ENCODE measurements around the gene EFCAB13. TPM values are rescaled to one million over a fixed set of nuclear protein-coding genes. Genes with fewer than 3 reads are reported as not detected.
A peak's percentile ranks its signal among the peaks of the same experiment; 100 is the strongest.

The EFCAB13 gene
- total RNA-seq, 1 donor from 2014 or later = 3.0 TPM

- ATAC-seq (ENCODE audit: poor library complexity) = no peak
- intact Hi-C loops (cut with DNase I) = no loop called here
- DNase-seq = no peak
Observed at GRCh38 chr17:47289302-47289701, 34.5 kb upstream of the EFCAB13 start.

- intact Hi-C loops (cut with DNase I) = no loop called here
- ATAC-seq (ENCODE audit: poor library complexity) (no peak), DNase-seq (no peak)
Observed at GRCh38 chr17:47290870-47291241, 32.9 kb upstream of the EFCAB13 start.

DNA sequence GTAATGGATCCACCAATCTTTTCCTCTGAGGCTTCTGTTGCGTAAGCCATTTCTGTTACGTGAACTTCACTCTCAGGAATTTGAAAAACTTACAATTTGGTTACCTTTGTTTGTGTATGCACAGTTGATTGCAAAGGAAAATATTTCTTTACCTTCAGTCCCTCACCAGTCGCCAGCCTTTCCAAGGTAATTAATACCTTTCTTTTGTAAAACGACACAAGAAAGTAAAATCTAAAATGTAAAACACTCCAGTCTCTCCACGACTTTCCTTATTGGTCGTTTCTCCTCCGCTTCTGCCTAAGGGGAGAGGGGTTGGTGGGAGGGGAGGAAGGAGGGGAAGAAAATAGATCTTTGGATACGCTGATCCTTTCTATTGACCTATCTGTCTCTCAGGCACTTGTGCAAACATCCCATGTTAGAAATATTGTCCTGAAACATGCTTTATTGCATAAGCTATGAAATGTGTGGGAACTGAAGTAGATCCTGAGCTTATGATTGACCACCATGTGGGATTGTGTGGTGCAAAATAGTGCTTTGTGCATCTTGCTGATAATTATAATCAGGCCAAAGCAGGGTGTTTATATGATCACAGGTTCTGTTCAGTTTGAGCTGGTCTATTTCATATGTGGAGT is 32.4 kb upstream of the EFCAB13 start:
- ATAC-seq (ENCODE audit: poor library complexity) (no peak), DNase-seq (no peak)
- intact Hi-C loops (cut with DNase I) = no loop called here

DNA sequence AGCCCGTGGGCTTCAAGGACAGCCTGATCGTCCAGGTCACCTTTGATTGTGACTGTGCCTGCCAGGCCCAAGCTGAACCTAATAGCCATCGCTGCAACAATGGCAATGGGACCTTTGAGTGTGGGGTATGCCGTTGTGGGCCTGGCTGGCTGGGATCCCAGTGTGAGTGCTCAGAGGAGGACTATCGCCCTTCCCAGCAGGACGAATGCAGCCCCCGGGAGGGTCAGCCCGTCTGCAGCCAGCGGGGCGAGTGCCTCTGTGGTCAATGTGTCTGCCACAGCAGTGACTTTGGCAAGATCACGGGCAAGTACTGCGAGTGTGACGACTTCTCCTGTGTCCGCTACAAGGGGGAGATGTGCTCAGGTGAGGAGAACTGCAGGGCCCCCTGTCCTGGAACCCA is 31.5 kb upstream of the EFCAB13 start:
- intact Hi-C loops (cut with DNase I) = no loop called here
- no peak for ATAC-seq (ENCODE audit: poor library complexity)
- no peak for DNase-seq

DNA sequence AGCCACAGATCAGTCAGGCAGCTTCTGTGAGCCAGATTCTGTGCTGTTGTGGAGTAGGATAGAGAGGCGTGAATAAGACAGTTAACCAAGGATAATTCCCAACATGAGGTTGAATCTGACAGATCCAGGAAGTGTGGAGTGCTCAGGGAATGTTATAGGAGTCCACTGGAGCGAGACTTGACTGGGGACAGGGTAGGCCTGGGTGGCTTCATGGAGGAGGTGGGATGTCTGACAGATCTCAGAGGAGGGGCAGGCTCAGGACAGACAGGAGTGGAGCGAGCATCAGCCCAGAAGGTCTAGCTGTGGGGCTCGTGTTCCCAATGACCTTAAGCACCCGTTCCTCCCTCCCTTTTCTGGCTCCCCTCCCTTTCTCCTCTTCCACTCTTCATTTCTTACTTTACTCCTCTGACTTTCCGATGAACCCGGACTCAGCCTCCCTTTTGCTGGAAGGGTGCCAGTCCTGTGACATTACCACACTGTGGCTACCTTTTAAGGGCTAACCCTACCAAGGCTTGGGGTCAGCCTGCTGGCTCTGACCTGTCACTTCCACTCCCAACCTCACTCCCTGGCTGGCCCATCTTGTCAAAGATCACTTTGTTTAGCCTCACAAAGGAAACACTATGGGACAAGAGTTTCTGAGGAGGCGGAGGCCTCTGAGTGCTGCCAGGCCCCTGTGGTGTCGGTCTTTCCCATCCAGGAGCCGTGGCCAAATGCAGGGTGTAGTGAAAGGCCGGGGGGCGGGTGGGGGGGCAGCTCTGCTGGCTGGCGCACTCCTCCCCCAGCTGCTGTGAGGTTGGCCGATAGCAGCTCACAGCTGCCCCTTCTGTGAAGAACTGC is 28.5 kb upstream of the EFCAB13 start:
- ATAC-seq (ENCODE audit: poor library complexity) = no peak
- DNase-seq = no peak
- intact Hi-C loops (cut with DNase I) = no loop called here

GRCh38 chr17:47295874-47296255 is 27.9 kb upstream of the EFCAB13 start:
- ATAC-seq (ENCODE audit: poor library complexity) (no peak), DNase-seq (no peak)
- intact Hi-C loops (cut with DNase I) = no loop called here

DNA sequence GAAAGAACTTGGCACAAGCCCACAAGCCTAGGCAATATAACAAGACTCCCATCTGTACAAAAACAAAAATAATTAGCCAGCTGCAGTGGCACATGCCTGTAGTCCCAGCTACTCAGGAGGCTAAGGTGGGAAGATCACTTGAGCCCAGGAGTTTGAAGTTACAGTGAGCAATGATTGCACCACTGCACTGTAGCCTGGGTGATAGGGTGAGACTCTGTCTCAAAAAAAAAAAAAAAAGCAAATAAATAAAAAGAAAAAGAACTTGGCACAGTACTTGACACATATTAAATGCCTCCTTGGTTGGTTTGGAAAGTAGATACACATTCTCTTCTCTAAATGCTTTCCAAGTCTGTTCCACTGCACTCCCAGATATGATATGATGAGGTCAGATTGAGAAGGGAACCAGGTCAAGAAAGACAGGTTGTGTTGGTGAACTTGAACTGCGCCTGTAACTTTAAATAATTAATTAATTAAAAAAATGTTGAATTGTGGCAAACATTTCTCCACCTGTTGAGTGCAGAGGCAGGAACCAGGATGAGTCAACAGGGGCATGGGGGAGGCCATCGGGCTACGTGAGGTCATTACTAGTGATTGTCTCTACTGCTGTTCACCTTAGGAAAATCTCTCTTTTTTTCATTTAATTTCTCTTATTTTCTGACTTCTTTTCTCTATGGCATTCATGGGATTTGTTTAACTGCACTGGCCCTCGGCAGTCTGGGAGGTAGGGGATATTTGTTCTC is 25.9 kb upstream of the EFCAB13 start:
- ATAC-seq (ENCODE audit: poor library complexity) (no peak), DNase-seq (no peak)
- intact Hi-C loops (cut with DNase I) = no loop called here

GRCh38 chr17:47298712-47299111 is 25.0 kb upstream of the EFCAB13 start:
- ATAC-seq (ENCODE audit: poor library complexity) = no peak

DNA sequence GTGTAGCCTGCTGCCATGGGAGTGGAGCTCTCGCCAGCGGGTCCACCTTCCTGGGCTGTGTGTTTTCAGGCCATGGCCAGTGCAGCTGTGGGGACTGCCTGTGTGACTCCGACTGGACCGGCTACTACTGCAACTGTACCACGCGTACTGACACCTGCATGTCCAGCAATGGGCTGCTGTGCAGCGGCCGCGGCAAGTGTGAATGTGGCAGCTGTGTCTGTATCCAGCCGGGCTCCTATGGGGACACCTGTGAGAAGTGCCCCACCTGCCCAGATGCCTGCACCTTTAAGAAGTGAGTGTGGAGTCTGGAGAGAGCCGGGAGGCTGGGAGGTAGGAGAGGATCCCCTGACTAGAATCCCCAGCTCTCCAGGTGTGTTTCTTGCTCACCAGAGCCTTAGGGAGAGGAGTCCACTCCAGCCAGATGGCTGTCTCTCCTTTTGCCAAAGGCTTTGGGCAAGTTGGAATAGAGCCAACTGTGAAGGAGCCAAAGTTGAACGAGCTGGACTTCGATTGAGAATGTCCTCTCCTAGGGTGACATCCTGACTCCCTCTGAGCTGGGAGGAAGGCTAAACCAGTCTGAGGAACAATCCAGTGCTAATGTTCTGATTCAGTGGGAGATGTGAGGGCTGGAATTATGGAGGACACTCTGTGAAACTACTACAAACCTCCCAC is 24.4 kb upstream of the EFCAB13 start:
- DNase-seq = no peak
- intact Hi-C loops (cut with DNase I) = no loop called here
- ATAC-seq (ENCODE audit: poor library complexity) = no peak

More at GRCh38 chr17:47298712-47299111, 25.0 kb upstream of the EFCAB13 start:
- DNase-seq = no peak
- intact Hi-C loops (cut with DNase I) = no loop called here

GRCh38 chr17:47300718-47301117 is 23.0 kb upstream of the EFCAB13 start:
- no peak for DNase-seq
- no peak for ATAC-seq (ENCODE audit: poor library complexity)
- intact Hi-C loops (cut with DNase I) = no loop called here

DNA sequence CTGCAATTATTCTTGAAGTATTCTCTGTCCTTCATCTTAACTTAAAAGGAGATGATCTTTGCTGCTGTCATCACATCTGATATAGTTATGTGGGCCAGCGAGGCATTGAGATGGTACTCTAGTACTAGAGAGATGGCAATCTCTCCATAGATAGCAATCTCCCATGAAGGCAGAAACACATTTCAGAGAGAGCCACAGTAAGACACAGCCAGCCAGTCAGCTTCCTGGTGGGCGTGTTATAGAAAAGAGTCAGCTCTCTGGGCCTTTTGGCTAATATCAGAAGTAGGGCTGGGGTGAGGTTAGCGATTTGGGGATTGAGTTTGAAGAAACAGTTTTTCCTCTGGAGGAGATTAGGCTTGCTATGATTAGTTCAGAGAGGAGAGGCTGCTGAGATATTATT is 22.6 kb upstream of the EFCAB13 start:
- DNase-seq = no peak

GRCh38 chr17:47301831-47302230 is 21.9 kb upstream of the EFCAB13 start:
- intact Hi-C loops (cut with DNase I) = no loop called here

More for the DNA sequence above, 22.6 kb upstream of the EFCAB13 start:
- ATAC-seq (ENCODE audit: poor library complexity) = no peak
- intact Hi-C loops (cut with DNase I) = no loop called here

DNA sequence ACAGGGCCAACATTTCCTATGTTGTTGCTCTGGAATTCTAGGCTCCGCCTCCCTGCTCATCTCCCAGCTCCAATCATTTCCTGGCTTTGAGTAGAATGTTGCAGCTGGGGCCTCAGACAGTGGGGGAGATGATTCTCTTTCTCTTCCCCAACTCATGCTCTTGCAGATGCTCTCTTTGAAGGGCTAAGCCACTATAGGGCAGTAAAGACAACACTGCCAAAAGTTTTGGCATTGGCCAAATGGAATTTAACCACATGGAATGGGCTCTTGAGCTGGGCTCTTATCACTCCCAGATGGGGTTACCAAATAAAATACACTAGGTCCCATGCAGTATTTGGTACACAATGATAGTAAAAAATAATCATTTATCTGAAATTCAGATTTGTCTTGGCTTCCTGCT is 19.6 kb upstream of the EFCAB13 start:
- no peak for DNase-seq
- intact Hi-C loops (cut with DNase I) = no loop called here
- ATAC-seq (ENCODE audit: poor library complexity) = no peak

More at GRCh38 chr17:47301831-47302230, 21.9 kb upstream of the EFCAB13 start:
- DNase-seq = no peak
- no peak for ATAC-seq (ENCODE audit: poor library complexity)

GRCh38 chr17:47305302-47305923 is 18.3 kb upstream of the EFCAB13 start:
- ATAC-seq (ENCODE audit: poor library complexity) = no peak
- intact Hi-C loops (cut with DNase I) = no loop called here

DNA sequence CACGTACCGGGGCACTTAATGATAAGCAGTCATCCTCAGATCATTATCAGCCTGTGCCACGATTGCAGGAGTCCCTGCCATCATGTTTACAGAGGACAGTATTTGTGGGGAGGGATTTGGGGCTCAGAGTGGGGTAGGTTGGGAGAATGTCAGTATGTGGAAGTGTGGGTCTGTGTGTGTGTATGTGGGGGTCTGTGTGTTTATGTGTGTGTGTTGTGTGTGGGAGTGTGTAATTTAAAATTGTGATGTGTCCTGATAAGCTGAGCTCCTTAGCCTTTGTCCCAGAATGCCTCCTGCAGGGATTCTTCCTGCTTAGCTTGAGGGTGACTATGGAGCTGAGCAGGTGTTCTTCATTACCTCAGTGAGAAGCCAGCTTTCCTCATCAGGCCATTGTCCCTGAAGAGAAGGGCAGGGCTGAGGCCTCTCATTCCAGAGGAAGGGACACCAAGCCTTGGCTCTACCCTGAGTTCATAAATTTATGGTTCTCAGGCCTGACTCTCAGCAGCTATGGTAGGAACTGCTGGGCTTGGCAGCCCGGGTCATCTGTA is 13.5 kb upstream of the EFCAB13 start:
- no peak for ATAC-seq (ENCODE audit: poor library complexity)
- DNase-seq = no peak
- intact Hi-C loops (cut with DNase I) = no loop called here

More at GRCh38 chr17:47305302-47305923, 18.3 kb upstream of the EFCAB13 start:
- no peak for DNase-seq

GRCh38 chr17:47311420-47311819 is 12.3 kb upstream of the EFCAB13 start:
- DNase-seq (no peak), ATAC-seq (ENCODE audit: poor library complexity) (no peak)
- intact Hi-C loops (cut with DNase I) = no loop called here

GRCh38 chr17:47315451-47316266 is 8.1 kb upstream of the EFCAB13 start:
- DNase-seq (no peak), ATAC-seq (ENCODE audit: poor library complexity) (peak; percentile 86)
- intact Hi-C loops (cut with DNase I) = loop anchor here (2.0 kb wide), 1 partner anchor 85 kb away; no protein-coding TSS in a partner anchor

GRCh38 chr17:47316311-47316710 is 7.4 kb upstream of the EFCAB13 start:
- DNase-seq = no peak
- ATAC-seq (ENCODE audit: poor library complexity) = peak; percentile 59
- intact Hi-C loops (cut with DNase I) = no loop called here

Measured in Right ventricle myocardium superior (tissue), 1 donor.